T-helper 17 cell (primary cell): ENCODE data around the gene TUBA3D. TPM values are rescaled to one million over a fixed set of nuclear protein-coding genes. Genes with fewer than 3 reads are reported as not detected.
"Not testable (repeated sequence)": the region's sequence is repeated elsewhere in the genome, so short reads cannot be mapped to it uniquely, and the experiment has no call there.

Experiments
- ATAC-seq: fragments of 150-1000 bp; cut with Tn5 transposase; 2 replicates; pipeline ENCODE4 v1.10.0; 2021; ENCODE audit warnings: mild to moderate bottlenecking, moderate library complexity
- DNase-seq, 3 donors: peaks; one replicate each; pipeline versions ENCODE4 v3.0.0 to v3.0.0-alpha.2; 2020 to 2021
- H3K9me3 ChIP-seq: one replicate; pipeline ENCODE4 v1.7.0; 2013; ENCODE audit warnings: low read length, mild to moderate bottlenecking; ENCODE audit not compliant: control insufficient read depth, poor library complexity, severe bottlenecking
- H3K27ac Mint-ChIP-seq: one replicate; pipeline ENCODE4 v1.8.0; 2022; ENCODE audit warnings: mild to moderate bottlenecking, moderate library complexity, mixed read lengths
- H3K27me3 Mint-ChIP-seq: one replicate; pipeline ENCODE4 v1.8.0; 2022; ENCODE audit warnings: mixed read lengths
- H3K36me3 Mint-ChIP-seq: one replicate; pipeline ENCODE4 v1.8.0; 2022; ENCODE audit warnings: low read depth, mixed read lengths
- H3K4me1 Mint-ChIP-seq: one replicate; pipeline ENCODE4 v1.8.0; 2022; ENCODE audit warnings: mild to moderate bottlenecking, mixed read lengths
- H3K4me3 Mint-ChIP-seq: one replicate; pipeline ENCODE4 v1.8.0; 2022; ENCODE audit warnings: mild to moderate bottlenecking, moderate library complexity, mixed read lengths
- total RNA-seq, 4 donors: library from RNA in 2 of 4; stranded (reverse) in 2 of 4; gene quantifications; one replicate each; pipeline ENCODE4 v1.2.3 and lab custom pipeline; 2022 to 2026

Gene TUBA3D
- total RNA-seq, 2 donors from 2014 or later: not detected

DNA sequence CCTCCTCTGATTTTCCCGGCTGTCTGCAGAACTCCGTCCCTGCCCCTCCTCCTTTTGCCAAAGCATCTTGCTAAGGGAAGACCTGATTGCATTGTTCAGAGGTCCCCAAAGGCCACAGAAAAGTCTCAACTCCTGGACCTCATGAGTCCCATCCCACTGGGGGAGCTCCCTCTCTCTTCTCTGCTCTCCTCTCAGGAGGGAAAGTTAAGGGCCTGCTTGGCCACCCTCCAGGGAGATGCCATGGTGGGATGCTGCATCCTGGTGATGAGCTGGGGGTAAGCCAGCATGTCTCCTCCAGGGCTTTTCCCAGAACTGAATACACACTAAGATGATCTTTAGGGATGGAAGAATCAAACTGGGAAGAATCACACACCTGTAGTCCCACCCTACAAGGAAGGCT, 2.7 kb upstream of the TUBA3D start:
- H3K4me1 Mint-ChIP-seq, H3K27ac Mint-ChIP-seq, H3K36me3 Mint-ChIP-seq, DNase-seq, H3K9me3 ChIP-seq, H3K4me3 Mint-ChIP-seq, ATAC-seq, H3K27me3 Mint-ChIP-seq: not testable (repeated sequence)

DNA sequence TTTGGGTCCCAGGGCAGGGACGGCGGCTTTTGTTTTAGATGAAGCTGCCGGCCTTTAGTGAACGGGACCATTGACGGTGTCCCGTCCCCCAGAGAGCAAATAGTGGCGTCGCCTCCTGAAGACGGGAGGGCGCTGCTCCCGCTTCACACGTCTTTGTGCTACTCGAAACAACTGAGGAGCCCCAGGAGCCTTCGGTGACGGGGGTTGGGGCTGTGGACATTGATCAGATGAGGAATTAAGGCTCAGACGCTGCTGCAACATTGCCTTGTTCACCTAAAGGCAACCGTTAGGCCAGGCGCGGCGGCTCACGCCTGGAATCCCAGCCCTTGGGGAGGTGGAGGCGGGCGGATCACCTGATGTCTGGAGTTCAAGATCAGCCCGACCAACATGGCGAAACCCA, 444 bp downstream of the TUBA3D start:
- DNase-seq, H3K27ac Mint-ChIP-seq, H3K9me3 ChIP-seq, ATAC-seq, H3K4me1 Mint-ChIP-seq, H3K27me3 Mint-ChIP-seq, H3K36me3 Mint-ChIP-seq, H3K4me3 Mint-ChIP-seq: not testable (repeated sequence)

DNA sequence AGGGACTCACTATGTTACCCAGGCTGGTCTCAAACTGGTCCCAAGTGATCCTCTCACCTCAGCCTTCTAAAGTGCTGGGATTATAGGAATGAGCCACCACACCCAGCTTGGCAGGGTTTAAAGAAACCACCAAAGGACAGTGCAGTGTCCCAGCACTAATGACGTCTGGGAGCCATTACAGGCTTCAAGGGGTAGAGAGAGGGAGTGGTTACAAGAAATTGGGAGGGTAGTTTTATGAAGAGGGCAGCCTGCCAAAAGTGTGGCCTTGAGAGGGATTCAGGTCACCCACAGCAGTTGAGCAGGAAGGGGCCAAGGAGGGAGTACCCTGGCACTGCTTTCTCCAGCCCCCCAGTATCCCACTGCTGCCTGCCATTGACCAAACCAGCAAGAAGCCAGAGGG, 1.3 kb downstream of the TUBA3D start:
- H3K4me1 Mint-ChIP-seq, H3K27ac Mint-ChIP-seq, H3K36me3 Mint-ChIP-seq, H3K9me3 ChIP-seq, H3K4me3 Mint-ChIP-seq, H3K27me3 Mint-ChIP-seq, ATAC-seq, DNase-seq: not testable (repeated sequence)

DNA sequence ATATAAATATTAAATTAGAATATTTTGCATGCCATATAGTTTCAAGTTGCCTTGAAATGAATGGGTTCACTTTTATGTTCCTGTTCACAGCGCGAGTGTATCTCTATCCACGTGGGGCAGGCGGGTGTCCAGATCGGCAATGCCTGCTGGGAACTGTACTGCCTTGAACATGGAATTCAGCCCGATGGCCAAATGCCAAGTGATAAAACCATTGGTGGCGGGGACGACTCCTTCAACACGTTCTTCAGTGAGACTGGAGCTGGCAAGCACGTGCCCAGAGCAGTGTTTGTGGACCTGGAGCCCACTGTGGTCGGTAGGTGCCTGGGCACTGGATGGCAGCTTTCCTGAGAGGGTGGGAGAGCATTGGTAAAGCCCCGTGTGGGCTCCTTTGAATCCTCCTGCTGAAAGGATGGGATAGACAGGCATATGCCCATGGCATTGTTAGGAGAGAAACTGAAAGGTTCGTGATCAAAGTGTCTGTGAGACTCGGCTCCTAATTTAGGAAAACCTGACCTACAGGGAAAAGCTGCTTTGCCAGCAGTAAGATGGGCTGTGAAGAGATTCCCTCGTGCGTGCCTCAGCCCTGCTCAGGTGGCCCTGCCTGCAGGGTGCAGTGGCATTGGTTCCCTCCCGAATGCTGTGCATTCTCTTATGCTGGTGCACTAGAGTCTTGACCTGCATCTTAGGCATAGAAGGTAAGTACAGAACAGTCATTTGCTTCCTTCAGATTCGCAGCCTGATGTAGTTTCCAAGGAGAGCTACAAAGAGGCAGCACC, 2.3 kb downstream of the TUBA3D start:
- not testable (repeated sequence) for DNase-seq, H3K4me3 Mint-ChIP-seq, H3K9me3 ChIP-seq, H3K4me1 Mint-ChIP-seq, H3K36me3 Mint-ChIP-seq, ATAC-seq, H3K27ac Mint-ChIP-seq, H3K27me3 Mint-ChIP-seq

DNA sequence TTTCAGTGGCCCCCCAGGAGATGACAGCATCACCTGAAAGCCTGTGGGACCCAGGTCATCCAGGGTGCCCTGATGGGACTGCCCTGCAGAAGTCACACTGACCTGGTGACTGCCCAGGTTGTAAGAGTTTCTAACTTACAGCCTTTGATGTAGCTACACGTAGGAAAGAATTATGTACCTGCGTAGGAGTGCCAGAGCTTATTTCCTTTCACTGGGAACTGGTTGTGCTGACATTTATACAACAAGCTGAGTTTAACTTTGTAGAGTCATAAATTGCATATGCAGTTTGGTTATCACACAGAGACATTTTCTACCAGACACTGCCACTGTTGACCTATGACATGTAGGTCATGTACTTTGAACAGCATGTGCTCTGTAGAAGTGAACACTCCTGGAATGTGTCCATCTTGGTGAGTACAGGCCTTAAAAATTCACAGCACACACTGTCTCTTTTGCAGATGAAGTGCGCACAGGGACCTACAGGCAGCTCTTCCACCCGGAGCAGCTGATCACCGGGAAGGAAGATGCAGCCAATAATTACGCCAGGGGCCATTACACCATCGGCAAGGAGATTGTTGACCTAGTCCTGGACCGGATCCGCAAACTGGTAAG, 3.0 kb downstream of the TUBA3D start:
- not testable (repeated sequence) for DNase-seq, H3K4me1 Mint-ChIP-seq, H3K27ac Mint-ChIP-seq, H3K36me3 Mint-ChIP-seq, H3K27me3 Mint-ChIP-seq, ATAC-seq, H3K4me3 Mint-ChIP-seq, H3K9me3 ChIP-seq

DNA sequence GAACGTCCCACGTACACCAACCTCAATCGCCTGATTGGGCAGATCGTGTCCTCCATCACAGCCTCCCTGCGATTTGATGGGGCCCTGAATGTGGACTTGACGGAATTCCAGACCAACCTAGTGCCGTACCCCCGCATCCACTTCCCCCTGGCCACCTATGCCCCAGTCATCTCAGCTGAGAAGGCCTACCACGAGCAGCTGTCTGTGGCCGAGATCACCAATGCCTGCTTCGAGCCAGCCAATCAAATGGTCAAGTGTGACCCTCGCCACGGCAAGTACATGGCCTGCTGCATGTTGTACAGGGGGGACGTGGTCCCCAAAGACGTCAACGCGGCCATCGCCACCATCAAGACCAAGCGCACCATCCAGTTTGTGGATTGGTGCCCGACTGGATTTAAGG, 4.4 kb downstream of the TUBA3D start:
- H3K36me3 Mint-ChIP-seq, H3K27ac Mint-ChIP-seq, H3K27me3 Mint-ChIP-seq: not testable (repeated sequence)

DNA sequence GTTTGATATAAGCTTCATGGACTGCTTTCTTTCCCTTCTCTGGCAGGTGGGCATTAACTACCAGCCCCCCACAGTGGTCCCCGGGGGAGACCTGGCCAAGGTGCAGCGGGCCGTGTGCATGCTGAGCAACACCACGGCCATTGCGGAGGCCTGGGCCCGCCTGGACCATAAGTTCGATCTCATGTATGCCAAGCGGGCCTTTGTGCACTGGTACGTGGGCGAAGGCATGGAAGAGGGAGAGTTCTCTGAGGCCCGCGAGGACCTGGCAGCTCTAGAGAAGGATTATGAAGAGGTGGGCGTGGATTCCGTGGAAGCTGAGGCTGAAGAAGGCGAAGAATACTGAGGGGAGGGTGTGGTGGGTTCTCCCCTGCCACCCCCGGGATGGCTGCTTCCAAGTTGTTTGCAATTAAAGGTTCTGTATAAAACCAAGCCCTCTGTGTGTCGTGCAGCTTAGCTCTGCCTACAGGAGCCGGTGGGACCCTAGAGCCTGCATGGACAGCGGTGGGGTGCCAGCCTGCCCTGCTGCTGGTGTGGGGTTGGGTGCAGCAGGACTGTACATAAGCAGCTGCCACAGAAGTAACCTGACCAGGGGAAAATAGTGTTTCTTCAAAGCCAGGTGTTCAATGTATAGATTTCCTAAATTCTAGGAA, 6.7 kb downstream of the TUBA3D start:
- H3K4me3 Mint-ChIP-seq, H3K36me3 Mint-ChIP-seq, DNase-seq, H3K4me1 Mint-ChIP-seq, H3K27ac Mint-ChIP-seq, ATAC-seq, H3K9me3 ChIP-seq, H3K27me3 Mint-ChIP-seq: not testable (repeated sequence)

More for the DNA sequence above, 4.4 kb downstream of the TUBA3D start:
- not testable (repeated sequence) for H3K4me1 Mint-ChIP-seq, H3K9me3 ChIP-seq, ATAC-seq, DNase-seq, H3K4me3 Mint-ChIP-seq

DNA sequence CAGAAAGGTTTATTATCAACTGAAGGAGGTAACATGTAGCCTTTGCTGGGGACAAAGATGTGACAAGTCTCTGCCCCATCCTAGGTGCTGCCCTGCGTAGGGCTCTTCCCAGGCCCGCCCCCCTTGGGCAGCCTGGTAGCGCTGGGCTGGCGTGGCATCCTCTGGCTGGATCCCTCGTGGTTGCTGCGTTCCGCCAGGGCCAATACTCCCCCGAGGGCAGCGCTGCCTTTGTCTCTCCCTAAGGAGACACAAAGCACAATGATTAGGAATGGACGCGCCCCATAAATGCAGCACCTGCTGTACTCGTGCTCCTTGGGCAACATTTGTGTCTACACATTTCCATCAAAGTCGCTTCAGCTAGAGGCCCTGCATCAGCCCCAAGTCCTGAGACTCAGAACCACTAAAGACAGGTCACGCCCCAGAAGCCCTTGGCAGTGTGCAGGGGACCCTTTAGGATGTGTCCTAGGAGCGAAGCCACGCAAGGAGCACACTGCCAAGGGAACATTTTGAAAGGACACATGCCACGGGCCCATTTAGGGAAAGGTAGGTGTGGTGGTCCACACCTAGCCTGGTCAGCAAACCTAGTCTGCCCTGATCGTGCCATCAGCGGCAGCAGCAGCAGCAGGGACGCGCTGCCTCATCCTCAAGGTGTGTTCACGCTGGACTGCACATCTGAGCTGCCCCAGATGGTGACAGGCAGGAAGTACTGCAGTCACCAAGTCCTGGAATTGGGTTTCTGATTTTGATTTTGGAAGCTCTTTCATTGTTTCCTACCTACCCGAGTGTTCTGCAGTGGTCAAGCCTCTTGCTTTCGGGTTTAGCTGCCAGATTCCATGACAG, 8.3 kb downstream of the TUBA3D start:
- not testable (repeated sequence) for H3K9me3 ChIP-seq, H3K27ac Mint-ChIP-seq, ATAC-seq, H3K36me3 Mint-ChIP-seq, DNase-seq, H3K27me3 Mint-ChIP-seq, H3K4me3 Mint-ChIP-seq, H3K4me1 Mint-ChIP-seq

DNA sequence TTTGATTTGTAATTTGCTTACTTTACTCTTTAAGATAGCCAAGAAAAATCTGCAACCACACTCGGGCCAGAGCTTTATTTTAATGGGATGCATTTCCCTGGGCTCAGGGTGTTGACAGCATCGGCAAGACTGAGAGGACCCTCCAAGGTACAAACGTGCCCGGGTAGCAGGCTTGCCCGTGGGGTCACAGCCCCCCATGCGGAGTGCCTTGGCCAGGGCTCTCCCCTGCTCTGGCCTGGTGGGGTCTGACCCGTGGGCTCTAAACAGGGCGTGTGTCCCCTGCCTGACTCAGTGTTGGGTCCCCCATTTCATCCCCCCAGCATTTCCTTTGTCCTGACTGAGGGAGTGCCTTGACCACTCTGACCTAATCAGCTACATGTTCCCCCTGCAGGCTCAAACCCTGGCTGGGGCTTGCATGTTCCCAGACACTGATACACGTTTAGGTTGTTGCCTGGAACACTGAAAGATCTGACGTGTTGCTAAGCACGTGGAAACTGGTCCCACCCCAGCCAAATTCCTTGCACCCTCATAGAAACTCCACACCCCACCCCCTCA, 9.1 kb downstream of the TUBA3D start:
- not testable (repeated sequence) for H3K36me3 Mint-ChIP-seq, H3K9me3 ChIP-seq, H3K27ac Mint-ChIP-seq, H3K27me3 Mint-ChIP-seq, H3K4me3 Mint-ChIP-seq, ATAC-seq, DNase-seq
- peaks cover 11% of the 10 kb centered on the region for H3K4me1 Mint-ChIP-seq

DNA sequence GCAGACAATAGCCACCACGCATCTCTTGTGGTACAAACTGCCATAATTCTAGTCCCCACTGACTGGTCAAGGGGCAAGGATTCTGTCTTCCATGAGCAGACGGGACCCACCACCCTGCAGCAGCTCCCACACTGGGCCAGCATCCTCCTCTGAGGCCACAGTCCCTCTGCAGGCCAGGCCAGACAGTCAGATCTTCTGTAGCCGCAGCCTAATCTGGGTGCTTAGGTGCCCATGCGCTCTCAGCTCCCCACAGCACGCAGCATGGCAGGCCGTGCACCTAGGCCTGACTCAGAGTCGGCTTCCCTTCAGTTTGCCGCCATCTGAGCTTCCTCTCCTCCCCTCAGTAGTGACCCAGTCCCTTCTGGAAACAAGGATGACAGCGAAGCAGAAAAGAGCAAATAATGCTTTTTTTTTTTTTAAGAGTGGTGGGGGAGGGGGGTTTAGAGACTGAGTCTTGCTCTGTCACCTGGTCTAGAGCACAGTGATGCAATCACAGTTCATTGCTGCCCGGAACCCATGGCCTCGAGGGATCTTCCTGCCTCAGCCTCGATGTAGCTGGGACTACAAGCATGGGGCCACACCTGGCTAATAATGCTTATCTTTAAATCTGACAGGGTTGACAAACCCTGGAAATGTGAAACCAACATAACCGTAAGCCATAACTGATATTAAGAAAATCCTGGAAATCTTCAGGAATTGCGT, 10.4 kb downstream of the TUBA3D start:
- peaks cover 16% of the 10 kb centered on the region for H3K4me1 Mint-ChIP-seq
- not testable (repeated sequence) for H3K27me3 Mint-ChIP-seq, H3K4me3 Mint-ChIP-seq, ATAC-seq, H3K27ac Mint-ChIP-seq, DNase-seq, H3K9me3 ChIP-seq, H3K36me3 Mint-ChIP-seq

DNA sequence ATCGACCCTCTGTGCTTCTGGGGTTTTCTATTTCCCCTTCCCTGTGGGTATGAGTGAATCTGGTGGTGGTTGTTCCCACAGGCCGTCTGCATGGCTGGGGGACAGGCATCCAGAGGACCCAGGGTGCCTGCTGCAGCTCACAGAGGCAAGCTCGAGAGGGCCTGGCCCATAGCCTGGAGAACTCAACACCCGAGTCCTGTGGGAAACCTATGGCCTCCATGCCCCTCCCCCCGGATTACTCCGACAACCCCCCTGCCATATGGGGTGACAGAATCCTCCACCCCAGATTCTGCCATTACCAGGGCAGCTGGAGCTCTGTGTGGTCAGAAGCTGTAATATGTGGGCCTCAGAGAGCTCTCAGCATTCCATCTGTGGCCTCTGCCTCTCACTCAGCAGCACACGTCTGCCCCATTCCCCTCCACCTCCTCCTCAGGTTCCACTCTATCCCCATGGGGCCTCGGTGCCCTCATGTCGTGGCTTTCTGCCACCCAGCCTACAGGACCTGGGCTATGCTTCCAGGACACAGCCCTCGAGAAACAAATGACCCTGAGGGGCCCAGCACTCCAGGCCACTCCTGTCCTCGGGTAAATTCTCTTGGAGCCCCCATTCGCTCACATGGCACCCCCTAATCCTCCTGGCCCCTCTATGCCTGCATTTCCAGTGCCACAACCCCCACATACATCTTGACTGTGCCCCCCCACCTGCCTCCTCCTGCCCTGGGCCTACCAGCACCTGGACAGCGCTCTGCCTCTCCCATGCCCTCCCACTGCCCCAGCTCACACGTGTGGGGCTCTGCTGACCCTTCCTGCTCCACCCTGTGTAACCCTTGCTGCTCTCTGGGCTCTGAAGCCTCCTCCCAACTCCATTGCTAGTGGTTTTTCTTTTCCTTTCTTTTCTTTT, 12.6 kb downstream of the TUBA3D start:
- peaks cover 12% of the 10 kb centered on the region for H3K4me1 Mint-ChIP-seq
- H3K9me3 ChIP-seq: no peaks in the 10 kb centered on the region
- H3K27me3 Mint-ChIP-seq: no peaks in the 10 kb centered on the region
- peak overlapping the region; percentile 75 for H3K27ac Mint-ChIP-seq
- DNase-seq (no peak), ATAC-seq (no peak)
- no peak overlapping the region for H3K4me3 Mint-ChIP-seq
- peaks cover 3% of the 10 kb centered on the region for H3K36me3 Mint-ChIP-seq
